H9 (cell line): ENCODE data around the gene CCDC82. TPM values are rescaled to one million over a fixed set of nuclear protein-coding genes. Genes with fewer than 3 reads are reported as not detected.

Source experiments
- DNase-seq: peaks from one replicate; pipeline ENCODE4 v3.0.0-alpha.2; 2017
- H2AFZ ChIP-seq: one replicate; pipeline ENCODE4 v1.6.1; 2013; ENCODE audit warnings: mild to moderate bottlenecking, low read length, control low read depth, moderate library complexity
- H2AK5ac ChIP-seq: 2 replicates; pipeline ENCODE4 v1.6.1; 2013; ENCODE audit warnings: low read length, control low read depth, mixed read lengths; ENCODE audit not compliant: insufficient read length
- H2BK120ac ChIP-seq: one replicate; pipeline ENCODE4 v1.6.1; 2013; ENCODE audit warnings: low read depth, mild to moderate bottlenecking, low read length, control low read depth, inconsistent platforms; ENCODE audit not compliant: poor library complexity, severe bottlenecking
- H2BK12ac ChIP-seq: 2 replicates; pipeline ENCODE4 v1.6.1; 2013; ENCODE audit warnings: low read length, control low read depth, mixed read lengths, low read depth; ENCODE audit not compliant: insufficient read length
- H2BK15ac ChIP-seq: 2 replicates; pipeline ENCODE4 v1.6.1; 2013; ENCODE audit warnings: low read depth, low read length, control low read depth
- H2BK20ac ChIP-seq: one replicate; pipeline ENCODE4 v1.6.1; 2013; ENCODE audit warnings: low read depth, mild to moderate bottlenecking, low read length, control low read depth, inconsistent platforms; ENCODE audit not compliant: poor library complexity, severe bottlenecking
- H2BK5ac ChIP-seq: 2 replicates; pipeline ENCODE4 v1.6.1; 2013; ENCODE audit warnings: low read length, control low read depth, mixed read lengths; ENCODE audit not compliant: insufficient read length
- H3K14ac ChIP-seq: 2 replicates; pipeline ENCODE4 v1.6.1; 2013; ENCODE audit warnings: low read length, control low read depth; ENCODE audit not compliant: insufficient read depth
- H3K18ac ChIP-seq: 2 replicates; pipeline ENCODE4 v1.6.1; 2013; ENCODE audit warnings: low read depth, mild to moderate bottlenecking, mixed read lengths, low read length, control low read depth; ENCODE audit not compliant: insufficient read length
- H3K23ac ChIP-seq: 2 replicates; pipeline ENCODE4 v1.6.1; 2013; ENCODE audit warnings: low read length, control low read depth, mixed read lengths, low read depth; ENCODE audit not compliant: insufficient read length
- H3K23me2 ChIP-seq: 2 replicates; pipeline ENCODE4 v1.6.1; 2013; ENCODE audit warnings: low read depth, mild to moderate bottlenecking, mixed read lengths, low read length, control low read depth; ENCODE audit not compliant: insufficient read length, poor library complexity, severe bottlenecking
- H3K27ac ChIP-seq: 2 replicates; pipeline ENCODE4 v1.5.1; 2013; ENCODE audit warnings: low read length, control low read depth, mixed read lengths, low read depth; ENCODE audit not compliant: insufficient read length
- H3K27me3 ChIP-seq: 2 replicates; pipeline ENCODE4 v1.6.1; 2013; ENCODE audit warnings: low read length, control low read depth, inconsistent platforms; ENCODE audit not compliant: insufficient read depth
- H3K4ac ChIP-seq: 2 replicates; pipeline ENCODE4 v1.6.1; 2013; ENCODE audit warnings: low read depth, mild to moderate bottlenecking, control low read depth, inconsistent platforms, low read length, moderate library complexity
- H3K4me1 ChIP-seq: 2 replicates; pipeline ENCODE4 v1.6.1; 2013; ENCODE audit warnings: low read length, control low read depth, inconsistent platforms; ENCODE audit not compliant: insufficient read depth
- H3K4me2 ChIP-seq: 2 replicates; pipeline ENCODE4 v1.6.1; 2013; ENCODE audit warnings: low read length, control low read depth, mixed read lengths; ENCODE audit not compliant: insufficient read length, insufficient read depth
- H3K56ac ChIP-seq: 2 replicates; pipeline ENCODE4 v1.6.1; 2013; ENCODE audit warnings: low read depth, mild to moderate bottlenecking, mixed read lengths, low read length, control low read depth; ENCODE audit not compliant: insufficient read length
- H3K79me1 ChIP-seq: 2 replicates; pipeline ENCODE4 v1.6.1; 2013; ENCODE audit warnings: low read depth, mild to moderate bottlenecking, moderate library complexity, low read length, control low read depth, inconsistent platforms; ENCODE audit not compliant: insufficient read depth, poor library complexity, severe bottlenecking
- H3K79me2 ChIP-seq: 2 replicates; pipeline ENCODE4 v1.6.1; 2013; ENCODE audit warnings: low read length, control low read depth, inconsistent platforms; ENCODE audit not compliant: insufficient read depth
- H3K9ac ChIP-seq: 2 replicates; pipeline ENCODE4 v1.6.1; 2013; ENCODE audit warnings: low read length, control low read depth, mixed read lengths; ENCODE audit not compliant: insufficient read length; ENCODE audit errors: extremely low read depth
- H3K9me3 ChIP-seq: one replicate; pipeline ENCODE4 v1.6.1; 2013; ENCODE audit warnings: low read depth, low read length, inconsistent platforms; ENCODE audit not compliant: control insufficient read depth
- H3T11ph ChIP-seq: one replicate; pipeline ENCODE4 v1.6.1; 2013; ENCODE audit warnings: mild to moderate bottlenecking, low read length, control low read depth, inconsistent platforms
- H4K20me1 ChIP-seq: one replicate; pipeline ENCODE4 v1.6.1; 2013; ENCODE audit not compliant: control insufficient read depth, insufficient read length, insufficient read depth
- H4K5ac ChIP-seq: 2 replicates; pipeline ENCODE4 v1.6.1; 2013; ENCODE audit warnings: low read depth, mild to moderate bottlenecking, mixed read lengths, low read length, control low read depth; ENCODE audit not compliant: insufficient read length
- H4K8ac ChIP-seq: replicated peaks from 2 replicates; pipeline ENCODE4 v1.6.1; 2013; ENCODE audit warnings: low read length, control low read depth, mixed read lengths, low read depth; ENCODE audit not compliant: insufficient read length
- H4K91ac ChIP-seq: 2 replicates; pipeline ENCODE4 v1.6.1; 2013; ENCODE audit warnings: low read depth, mild to moderate bottlenecking, moderate library complexity, mixed read lengths, low read length, control low read depth; ENCODE audit not compliant: insufficient read length
- H3K27ac Mint-ChIP-seq, 3 experiments: 2 replicates in 2 of 3; 3 replicates in 1 of 3; pipeline ENCODE4 v1.8.0; 2020 to 2021; ENCODE audit warnings: mixed read lengths in 3 of 3, mild to moderate bottlenecking in 1 of 3, moderate library complexity in 1 of 3
- H3K27me3 Mint-ChIP-seq: 2 replicates; pipeline ENCODE4 v1.8.0; 2021; ENCODE audit warnings: low read depth, mild to moderate bottlenecking, moderate library complexity, mixed read lengths
- H3K36me3 Mint-ChIP-seq, 3 experiments: 2 replicates in 2 of 3; 3 replicates in 1 of 3; pipeline ENCODE4 v1.8.0; 2020 to 2021; ENCODE audit warnings: low read depth in 3 of 3, mixed read lengths in 3 of 3; ENCODE audit not compliant: insufficient read depth in 1 of 3
- H3K4me1 Mint-ChIP-seq, 2 experiments: 2 replicates each; pipeline ENCODE4 v1.8.0; 2020; ENCODE audit warnings: mixed read lengths in 2 of 2
- H3K4me3 Mint-ChIP-seq, 2 experiments: 2 replicates in 1 of 2; 3 replicates in 1 of 2; pipeline ENCODE4 v1.8.0; 2020 to 2021; ENCODE audit warnings: mild to moderate bottlenecking in 2 of 2, mixed read lengths in 2 of 2, moderate library complexity in 1 of 2
- H3K9me3 Mint-ChIP-seq, 2 experiments: 2 replicates in 1 of 2; 3 replicates in 1 of 2; pipeline ENCODE4 v1.8.0; 2020; ENCODE audit warnings: mild to moderate bottlenecking in 2 of 2, mixed read lengths in 2 of 2, moderate library complexity in 1 of 2
- WGBS: extraction: QIAGEN DNeasy Blood & Tissue Kit; methylation state at CpG from one replicate; pipeline ENCODE4 v1.1.7; 2013; ENCODE audit warnings: missing lambda C conversion rate, low lambda C conversion rate, mixed read lengths; ENCODE audit not compliant: insufficient read length; ENCODE audit errors: extremely low coverage; 5-methylcytosine and 5-hydroxymethylcytosine counted together
- total RNA-seq: library from RNA; stranded (reverse); gene quantifications from 2 replicates; pipeline ENCODE4 v1.2.1, GENCODE V29; 2021
- TF ChIP-seq, protein P1 (sequence below): fragments of 200-600 bp; sonication (generic); conservative IDR thresholded peaks from 3 replicates; pipeline ENCODE4 v1.8.0; 2021; ENCODE audit warnings: antibody characterized with exemption, mild to moderate bottlenecking

The CCDC82 gene
- total RNA-seq, 1 experiment from 2014 or later = 17.4 TPM

DNA sequence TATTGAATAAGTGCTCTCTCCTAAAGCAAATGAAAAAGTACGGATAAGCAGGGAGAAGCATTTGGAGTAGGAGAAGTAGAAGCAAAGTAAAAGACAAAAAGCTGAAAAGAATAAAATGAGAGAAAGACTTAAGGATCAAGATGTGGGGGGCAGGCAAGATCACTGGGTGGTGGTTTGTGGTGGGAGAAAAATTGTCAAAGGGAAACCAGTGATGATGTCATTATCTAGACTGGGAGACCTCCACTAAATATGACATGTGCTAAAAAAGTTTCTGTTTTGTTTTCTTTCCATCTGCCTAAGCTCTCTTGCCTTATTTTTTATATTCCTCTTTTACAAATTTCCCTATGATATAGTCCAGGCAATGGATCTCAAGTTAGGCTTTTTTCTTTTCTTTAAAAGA, 31.9 kb downstream of the CCDC82 start:
- H3K27ac ChIP-seq = no peak overlapping the region
- no CpG with 5 or more reads among the region's 1 CpG for WGBS
- H3K27me3 ChIP-seq = no peaks in the 10 kb centered on the region
- H2BK5ac ChIP-seq = no peak overlapping the region
- no peak overlapping the region for H2BK120ac ChIP-seq
- Mint-ChIP-seq H3K27ac (no peak overlapping the region; a peak in 1 of 7 replicates), H3K27me3 (no peaks in the 10 kb centered on the region), H3K36me3 (peaks cover 0 to 9% (median 0%) of the 10 kb centered on the region in 3 experiments; a peak in 3 of 7 replicates), H3K4me1 (no peaks in the 10 kb centered on the region; a peak in 1 of 4 replicates), H3K9me3 (no peaks in the 10 kb centered on the region), H3K4me3 (no peak overlapping the region)
- H3K18ac ChIP-seq = no peak overlapping the region
- H3T11ph ChIP-seq = no peak overlapping the region
- no peak overlapping the region for H3K23ac ChIP-seq
- H2BK20ac ChIP-seq = no peak overlapping the region
- no peak overlapping the region for H3K14ac ChIP-seq
- TF ChIP-seq, protein P1, sequence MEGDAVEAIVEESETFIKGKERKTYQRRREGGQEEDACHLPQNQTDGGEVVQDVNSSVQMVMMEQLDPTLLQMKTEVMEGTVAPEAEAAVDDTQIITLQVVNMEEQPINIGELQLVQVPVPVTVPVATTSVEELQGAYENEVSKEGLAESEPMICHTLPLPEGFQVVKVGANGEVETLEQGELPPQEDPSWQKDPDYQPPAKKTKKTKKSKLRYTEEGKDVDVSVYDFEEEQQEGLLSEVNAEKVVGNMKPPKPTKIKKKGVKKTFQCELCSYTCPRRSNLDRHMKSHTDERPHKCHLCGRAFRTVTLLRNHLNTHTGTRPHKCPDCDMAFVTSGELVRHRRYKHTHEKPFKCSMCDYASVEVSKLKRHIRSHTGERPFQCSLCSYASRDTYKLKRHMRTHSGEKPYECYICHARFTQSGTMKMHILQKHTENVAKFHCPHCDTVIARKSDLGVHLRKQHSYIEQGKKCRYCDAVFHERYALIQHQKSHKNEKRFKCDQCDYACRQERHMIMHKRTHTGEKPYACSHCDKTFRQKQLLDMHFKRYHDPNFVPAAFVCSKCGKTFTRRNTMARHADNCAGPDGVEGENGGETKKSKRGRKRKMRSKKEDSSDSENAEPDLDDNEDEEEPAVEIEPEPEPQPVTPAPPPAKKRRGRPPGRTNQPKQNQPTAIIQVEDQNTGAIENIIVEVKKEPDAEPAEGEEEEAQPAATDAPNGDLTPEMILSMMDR = no peak
- H3K56ac ChIP-seq = no peak overlapping the region
- no peak overlapping the region for H3K9ac ChIP-seq
- no peak overlapping the region for H4K5ac ChIP-seq
- no peak overlapping the region for H2AFZ ChIP-seq
- no peak overlapping the region for H3K4ac ChIP-seq
- H4K91ac ChIP-seq = no peak overlapping the region
- H2BK12ac ChIP-seq = no peak overlapping the region
- no peaks in the 10 kb centered on the region for H4K20me1 ChIP-seq
- no peak overlapping the region for H3K4me2 ChIP-seq
- no peaks in the 10 kb centered on the region for H3K79me2 ChIP-seq
- no peak overlapping the region for H2BK15ac ChIP-seq
- H3K23me2 ChIP-seq = no peaks in the 10 kb centered on the region
- no peak overlapping the region for H2AK5ac ChIP-seq
- no peak overlapping the region for H4K8ac ChIP-seq
- H3K9me3 ChIP-seq = no peaks in the 10 kb centered on the region
- H3K79me1 ChIP-seq = no peaks in the 10 kb centered on the region
- no peaks in the 10 kb centered on the region; the same call in 1 of the 2 replicates for H3K4me1 ChIP-seq
- DNase-seq = no peak
